Stimulated activated CD8-positive, alpha-beta memory T cell treated with anti-CD3 and anti-CD28 coated beads, Interleukin-7, amount 100 ng/mL, for 24 hours (primary cell): ENCODE measurements around the gene VSX1.

Source experiments
- DNase-seq: peaks from one replicate; pipeline ENCODE4 v3.0.0-alpha.2; 2020; ENCODE audit warnings: low read depth

The VSX1 gene

GRCh38 chr20:25081730-25082497, at the start of gene VSX1:
Gene VSX1, minus strand, starts transcription at chr20:25082141. Its CDS starts 45 bp downstream, at chr20:25082096.
- no peak for DNase-seq

DNA sequence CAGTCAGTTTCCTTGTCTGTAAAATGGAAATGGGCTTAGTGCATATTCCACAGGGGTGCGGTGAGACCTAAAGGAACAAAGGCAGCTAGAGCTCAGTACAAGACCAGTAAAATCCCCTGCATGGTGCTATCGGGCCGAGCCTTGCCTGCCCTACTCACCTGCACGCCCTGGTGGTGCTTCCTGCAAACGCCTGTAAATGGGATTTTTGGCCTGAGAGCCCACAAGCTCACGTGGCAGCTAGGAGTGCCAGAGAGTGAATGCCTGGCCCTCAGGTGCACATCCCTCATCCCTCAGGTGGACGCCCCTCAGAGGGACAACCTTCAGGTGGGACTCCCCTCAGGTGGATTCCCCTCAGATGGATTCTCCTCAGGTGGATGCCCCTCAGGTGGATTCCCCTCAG, 48.0 kb upstream of the VSX1 start:
- no peak for DNase-seq

- DNase-seq, result no peak
These were observed 47.5 kb upstream of the VSX1 start for GRCh38 chr20:25129428-25129827.

DNA sequence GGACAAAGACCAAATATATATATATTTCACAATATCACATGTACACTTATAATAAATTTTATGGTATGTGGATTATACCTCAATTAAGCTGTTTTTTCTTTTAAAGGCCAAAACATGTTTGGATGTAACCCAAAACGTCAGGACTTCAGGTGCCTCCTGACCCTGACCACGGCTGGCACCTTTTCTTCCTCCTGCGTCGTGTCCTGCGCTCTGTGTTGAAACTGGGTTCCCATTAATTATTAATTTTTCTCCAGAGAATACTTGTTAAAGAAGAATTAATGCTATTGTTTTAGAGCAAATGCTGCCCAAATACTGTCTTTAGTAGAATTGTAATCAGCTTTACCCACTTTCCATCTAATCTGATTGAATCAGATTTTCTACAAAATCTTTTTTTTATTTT, 46.7 kb upstream of the VSX1 start:
- DNase-seq, result no peak

DNA sequence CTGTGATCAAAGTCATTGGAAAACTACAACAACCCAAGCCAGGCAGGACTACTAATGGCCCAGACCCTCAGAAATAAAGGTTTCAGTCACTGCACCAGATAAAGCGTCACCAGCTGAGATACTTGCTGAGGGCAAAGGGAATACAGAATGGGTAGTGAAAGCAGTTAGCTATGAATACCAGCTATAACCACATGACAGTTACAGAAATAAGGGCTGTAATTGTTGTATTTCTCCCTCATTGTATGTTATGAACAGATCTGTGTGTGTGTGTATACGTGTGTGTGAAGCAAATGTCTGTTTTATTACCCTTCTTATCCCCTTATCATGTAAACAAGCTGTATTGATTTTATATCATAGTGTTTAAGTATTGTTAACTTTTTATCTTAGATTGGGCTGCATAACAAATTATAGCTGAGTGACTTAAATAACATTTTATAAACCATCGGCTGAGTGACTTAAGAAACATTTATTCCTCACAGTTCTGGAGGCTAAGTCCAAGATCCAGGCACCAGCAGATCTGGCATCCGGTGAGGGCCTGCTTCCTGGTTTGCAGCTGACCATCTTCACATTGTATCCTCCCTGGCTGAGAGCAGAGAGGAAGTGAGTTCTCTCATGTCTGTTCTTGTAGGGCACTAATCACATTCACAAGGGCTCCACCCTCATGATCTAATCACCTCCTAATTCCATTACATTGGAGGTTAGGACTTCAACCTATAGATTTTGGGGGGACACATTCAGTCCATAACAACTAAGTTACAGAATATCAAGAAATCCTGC, 46.0 kb upstream of the VSX1 start:
- DNase-seq, result no peak

DNA sequence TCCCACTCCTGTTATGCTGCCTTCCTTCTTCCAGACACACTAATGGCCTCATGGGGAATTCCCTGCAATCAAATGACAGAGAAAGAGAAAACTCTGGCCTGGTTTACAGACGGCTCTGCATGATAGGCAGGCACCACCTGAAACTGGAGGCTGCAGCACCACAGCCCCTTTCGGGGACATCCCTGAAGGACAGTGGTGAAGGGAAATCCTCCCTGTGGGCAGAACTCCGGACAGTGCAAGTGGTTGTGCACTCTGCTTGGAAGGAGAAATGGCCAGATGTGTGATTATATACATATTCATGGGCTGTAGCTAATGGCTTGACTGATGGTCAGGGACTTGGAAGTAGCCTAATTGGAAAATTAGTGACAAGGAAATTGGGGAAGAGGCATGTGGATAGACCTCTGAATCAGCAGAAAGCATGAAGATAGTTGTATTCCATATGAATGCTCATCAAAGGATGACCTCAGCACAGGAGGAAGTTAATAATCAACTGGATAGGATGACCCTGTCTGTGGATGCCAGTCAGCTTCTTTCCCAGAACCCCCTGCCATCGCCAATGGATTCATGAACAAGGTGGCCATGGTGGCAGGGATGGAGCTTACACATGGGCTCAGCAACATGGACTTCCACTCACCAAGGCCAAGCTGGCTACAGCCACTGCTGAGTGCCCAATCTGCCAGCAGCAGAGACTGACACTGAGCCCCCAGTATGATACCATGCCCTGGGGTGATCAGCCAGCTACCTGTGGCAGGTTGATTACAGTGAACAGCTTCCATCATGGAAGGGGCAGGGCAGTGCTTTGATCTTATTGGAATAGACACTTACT, 44.5 kb upstream of the VSX1 start:
- no peak for DNase-seq

DNA sequence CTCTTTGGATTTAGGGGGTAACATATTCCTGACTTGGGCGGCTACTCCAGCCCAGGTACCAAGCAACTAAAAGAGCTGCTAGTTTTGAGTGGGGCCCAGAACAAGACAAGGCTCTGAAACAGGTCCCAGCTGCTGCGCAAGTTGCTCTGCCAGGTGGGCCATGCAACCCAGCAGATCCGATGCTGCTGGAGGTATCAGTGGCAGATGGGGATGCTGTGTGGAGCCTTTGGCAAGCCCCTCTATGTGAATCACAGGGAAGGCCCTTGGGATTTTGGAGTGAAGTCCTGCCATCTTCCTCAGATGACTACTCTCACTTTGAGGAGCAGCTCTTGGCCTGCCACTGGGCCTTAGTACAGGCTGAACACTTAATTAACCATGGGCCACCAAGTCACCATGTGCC, 43.7 kb upstream of the VSX1 start:
- no peak for DNase-seq

GRCh38 chr20:25120920-25121319, 39.0 kb upstream of the VSX1 start:
- DNase-seq, result no peak

DNA sequence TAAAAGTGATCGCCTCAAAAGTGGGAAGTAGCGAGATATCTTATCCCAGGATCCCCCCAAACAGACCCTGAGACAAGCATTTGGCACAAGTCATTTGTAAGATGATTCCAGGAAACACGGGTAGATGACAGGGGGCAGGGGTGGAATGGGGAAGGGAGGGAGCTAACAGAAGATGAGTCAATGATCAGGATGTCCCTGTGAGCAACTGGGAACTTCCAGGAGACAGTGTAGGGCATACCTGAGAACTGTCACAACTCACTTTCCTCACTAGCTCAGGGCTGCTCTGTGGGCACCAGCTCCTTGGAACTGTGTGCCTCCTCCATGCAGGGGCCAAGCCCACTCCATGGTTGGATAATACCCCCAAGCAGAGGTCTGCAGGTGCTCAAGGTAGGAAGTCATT, 38.5 kb upstream of the VSX1 start:
- DNase-seq, result no peak

DNA sequence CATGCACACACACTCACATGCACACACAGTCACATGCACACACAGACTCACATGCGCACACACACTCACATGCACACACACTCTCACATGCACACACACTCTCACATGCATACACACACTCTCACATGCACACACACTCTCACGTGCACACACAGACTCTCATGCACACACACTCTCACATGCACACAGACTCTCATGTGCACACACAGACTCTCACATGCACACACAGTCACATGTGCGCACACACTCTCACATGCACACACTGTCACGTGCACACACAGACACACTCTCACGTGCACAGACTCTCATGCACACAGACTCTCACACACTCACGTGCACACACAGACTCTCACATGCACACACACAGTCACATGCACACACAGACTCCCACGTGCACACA, 36.6 kb upstream of the VSX1 start:
- DNase-seq, result no peak

DNA sequence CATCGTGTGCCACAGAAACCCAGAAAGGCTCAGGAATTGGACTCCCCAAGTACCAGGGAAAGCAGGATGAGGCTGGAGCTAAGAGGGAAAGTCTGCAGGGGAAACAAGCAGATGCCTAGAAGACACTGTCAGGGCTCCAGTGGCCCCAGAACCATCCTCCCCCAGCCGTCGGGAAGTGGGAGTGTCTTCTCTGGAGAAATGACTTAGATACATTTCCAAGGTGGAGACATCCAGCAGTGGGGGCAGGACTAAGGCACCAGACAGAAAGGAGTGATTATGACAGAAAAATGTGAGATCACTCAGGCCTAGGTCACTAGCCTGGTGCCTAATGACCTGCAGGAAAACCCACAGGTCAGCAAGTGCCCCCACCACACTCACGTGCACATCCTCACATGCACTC, 36.0 kb upstream of the VSX1 start:
- DNase-seq, result no peak

DNA sequence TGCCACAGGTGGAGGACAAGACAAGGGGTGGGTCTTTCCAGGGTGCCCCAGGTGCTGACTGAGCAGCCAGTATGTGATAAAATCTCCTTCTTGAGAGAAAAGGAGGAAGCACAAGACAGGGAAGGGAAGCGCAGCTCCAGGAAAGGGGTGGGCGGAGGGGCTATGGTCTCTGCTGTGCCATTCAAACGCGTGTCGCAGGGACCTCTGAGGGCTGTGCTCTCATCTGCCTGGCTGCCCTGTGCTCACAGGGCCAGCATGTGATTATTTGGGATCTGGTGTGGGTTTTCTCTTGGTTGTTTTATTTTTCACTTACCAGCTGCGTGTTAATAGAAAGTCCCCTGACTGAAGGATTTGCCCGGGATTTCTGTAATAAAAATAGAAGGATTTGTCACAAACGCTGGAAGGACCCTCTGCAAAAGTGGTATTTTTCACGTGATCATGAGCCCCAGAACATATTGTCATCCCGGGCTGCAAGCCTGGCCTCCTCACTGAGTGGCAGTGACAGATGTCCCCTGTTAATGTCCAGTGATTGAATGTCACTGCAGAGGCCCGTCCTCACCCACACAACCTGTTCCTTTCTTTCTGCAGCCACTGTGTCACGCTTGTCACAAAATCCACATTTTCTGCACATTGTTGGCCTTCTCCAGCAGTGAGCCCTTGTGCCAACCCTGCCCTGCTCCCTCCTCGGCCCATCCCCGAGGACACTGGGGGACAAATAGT, 35.0 kb upstream of the VSX1 start:
- DNase-seq, result no peak

- no peak for DNase-seq
These were observed 21.6 kb upstream of the VSX1 start for GRCh38 chr20:25103526-25103925.

GRCh38 chr20:25100914-25101313, 19.0 kb upstream of the VSX1 start:
- DNase-seq, result no peak

GRCh38 chr20:25099601-25100140, 17.7 kb upstream of the VSX1 start:
- DNase-seq, result no peak

DNA sequence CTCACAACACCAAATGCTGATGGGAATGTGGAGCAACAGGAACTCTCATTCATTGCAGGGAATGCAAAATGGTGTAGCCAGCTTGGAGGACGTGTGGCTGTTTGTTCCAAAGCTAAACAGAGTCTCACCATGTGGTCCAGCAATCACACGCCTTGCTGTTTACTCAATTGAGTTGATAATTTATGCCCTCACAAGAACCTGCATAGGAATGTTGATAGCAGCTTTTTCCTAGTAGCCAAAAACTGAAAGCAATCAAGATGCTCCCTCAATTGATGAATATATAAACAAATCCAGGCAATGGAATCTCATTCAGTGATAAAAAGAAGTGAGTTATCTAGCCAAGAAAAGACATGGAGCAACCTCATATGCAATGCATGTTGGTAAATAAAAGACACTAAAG, 15.6 kb upstream of the VSX1 start:
- DNase-seq, result no peak

DNA sequence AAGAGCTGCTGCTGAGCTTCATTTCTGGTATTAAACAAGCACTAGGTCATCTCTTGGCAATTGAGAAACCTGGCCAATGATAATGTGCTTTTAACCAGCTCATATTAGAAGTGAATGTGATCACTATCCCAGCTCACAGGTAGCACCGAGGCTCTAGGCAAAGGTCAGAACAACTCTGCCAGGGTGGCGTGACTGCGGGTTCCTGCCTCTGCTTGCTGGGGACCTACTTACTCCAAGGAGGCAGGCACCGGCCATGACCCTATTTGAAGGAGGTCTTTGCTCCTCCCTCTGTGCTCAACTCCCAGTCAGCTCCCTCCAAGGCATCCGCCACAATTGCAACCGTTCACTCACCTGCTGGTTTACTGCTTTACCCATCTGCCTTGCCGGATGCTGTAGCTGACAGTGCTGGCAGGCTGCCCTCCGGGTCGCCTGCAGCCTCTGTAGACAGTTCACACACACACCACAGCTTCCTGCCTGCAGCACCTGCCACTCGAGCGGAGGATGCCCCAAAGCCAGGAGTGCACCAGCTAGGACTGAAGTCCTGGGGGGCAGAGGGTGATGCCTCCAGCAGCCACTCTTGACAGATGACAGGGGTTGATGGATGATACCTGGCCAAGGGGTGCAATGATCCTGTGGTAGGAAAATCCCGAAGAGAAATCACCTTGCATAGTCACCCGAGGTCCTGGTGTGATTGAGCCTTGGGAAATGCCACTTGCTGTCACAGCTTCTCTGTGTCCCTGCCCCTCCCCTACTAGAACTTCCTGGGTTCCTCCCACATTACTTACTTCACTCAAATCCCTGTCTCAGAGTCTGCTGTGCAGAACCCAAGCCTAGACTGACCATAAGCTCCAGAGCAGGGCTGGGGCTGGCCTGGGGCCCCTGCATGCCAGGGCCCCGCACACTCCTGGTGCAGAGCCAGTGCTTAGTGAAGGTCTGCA, 8.8 kb upstream of the VSX1 start:
- peak; percentile 9 for DNase-seq

GRCh38 chr20:25089662-25090061, 7.7 kb upstream of the VSX1 start:
- no peak for DNase-seq

DNA sequence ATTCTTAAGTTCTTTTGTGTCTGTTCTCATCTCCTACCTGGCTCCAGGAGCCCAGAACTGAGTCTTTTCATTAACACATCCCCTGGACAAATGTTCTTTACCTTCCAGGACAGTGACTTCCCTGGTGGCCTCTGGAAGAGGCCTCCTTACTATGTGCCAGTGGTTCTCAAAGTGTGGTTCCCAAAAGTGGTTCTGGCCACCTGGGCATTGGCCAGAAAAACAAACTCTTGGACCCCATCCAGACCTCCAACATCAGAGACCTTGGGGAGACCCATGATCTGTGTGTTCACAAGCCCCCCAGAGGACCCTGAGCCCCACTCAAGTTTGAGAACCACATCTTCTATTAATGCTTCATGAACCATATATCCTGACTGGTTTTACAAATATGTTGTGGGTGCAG, 7.2 kb upstream of the VSX1 start:
- DNase-seq, result no peak

GRCh38 chr20:25088267-25088666, 6.3 kb upstream of the VSX1 start:
- no peak for DNase-seq
